AG09319 (cell line): ENCODE results near the gene FZD1.

ENCODE experiments used
- DNase-seq: peaks from one replicate; pipeline ENCODE4 v3.0.0-alpha.2; 2010; ENCODE audit warnings: low read depth; ENCODE audit errors: extremely low read depth
- CTCF ChIP-seq: IDR thresholded peaks from 2 replicates; pipeline ENCODE4 v1.5.1; 2011; ENCODE audit warnings: low read depth, mild to moderate bottlenecking, inconsistent platforms, low read length, moderate library complexity

FZD1 gene

GRCh38 chr7:91266067-91266688 lies 1.9 kb downstream of the FZD1 start:
- DNase-seq, result no peak
- TF ChIP-seq CTCF, result no peak

GRCh38 chr7:91266689-91267090 lies 2.5 kb downstream of the FZD1 start:
- no peak for DNase-seq
- TF ChIP-seq CTCF, result no peak

GRCh38 chr7:91267171-91267955 lies 3.1 kb downstream of the FZD1 start:
- TF ChIP-seq CTCF, result no peak
- no peak for DNase-seq

GRCh38 chr7:91270372-91270771 lies 6.1 kb downstream of the FZD1 start:
- no peak for TF ChIP-seq CTCF

GRCh38 chr7:91276909-91277308 lies 12.7 kb downstream of the FZD1 start:
- no peak for TF ChIP-seq CTCF
- DNase-seq, result no peak

More at GRCh38 chr7:91270372-91270771, 6.1 kb downstream of the FZD1 start:
- DNase-seq, result no peak

GRCh38 chr7:91280185-91280584 lies 16.0 kb downstream of the FZD1 start:
- TF ChIP-seq CTCF, result no peak
- DNase-seq, result no peak

- DNase-seq, result no peak
- TF ChIP-seq CTCF, result no peak
Measured at GRCh38 chr7:91280604-91281003, 16.4 kb downstream of the FZD1 start.
